GM18873 (cell line): ENCODE data around the gene MSMP.

ENCODE experiments used
- ATAC-seq: cut with Tn5 transposase; IDR thresholded peaks from one replicate; pipeline ENCODE4 v1.9.1; 2021; ENCODE audit warnings: mild to moderate bottlenecking, moderate library complexity, moderate number of reproducible peaks; ENCODE audit not compliant: unreplicated experiment, low FRiP score

MSMP gene

GRCh38 chr9:35703906-35704672 is 50.0 kb downstream of the MSMP start:
- no peak for ATAC-seq
